GM19395 (cell line): Measurements from ENCODE around the gene GNAT3.

Experiments used
- ATAC-seq: cut with Tn5 transposase; IDR thresholded peaks from one replicate; pipeline ENCODE4 v1.9.1; 2021; ENCODE audit warnings: mild to moderate bottlenecking, moderate library complexity; ENCODE audit not compliant: unreplicated experiment

GNAT3 gene

GRCh38 chr7:80467069-80467468 is 44.8 kb downstream of the GNAT3 start:
- ATAC-seq: no peak

- ATAC-seq: no peak
Observed at GRCh38 chr7:80466636-80467035, 45.2 kb downstream of the GNAT3 start.

GRCh38 chr7:80464211-80464610 is 47.7 kb downstream of the GNAT3 start:
- no peak for ATAC-seq

GRCh38 chr7:80463272-80463920 is 48.5 kb downstream of the GNAT3 start:
- ATAC-seq: no peak

- no peak for ATAC-seq
Observed at GRCh38 chr7:80460857-80461256, 51.0 kb downstream of the GNAT3 start.

GRCh38 chr7:80459776-80460510 is 51.9 kb downstream of the GNAT3 start:
- no peak for ATAC-seq

- ATAC-seq: no peak
Observed at GRCh38 chr7:80458822-80459725, 52.8 kb downstream of the GNAT3 start.

- no peak for ATAC-seq
Observed at GRCh38 chr7:80453699-80454340, 58.0 kb downstream of the GNAT3 start.

GRCh38 chr7:80450621-80451308 is 61.1 kb downstream of the GNAT3 start:
- no peak for ATAC-seq

- no peak for ATAC-seq
Observed at GRCh38 chr7:80449836-80450235, 62.0 kb downstream of the GNAT3 start.

GRCh38 chr7:80445351-80445750 is 66.5 kb downstream of the GNAT3 start:
- ATAC-seq: no peak

- ATAC-seq: no peak
Observed at GRCh38 chr7:80444811-80445210, 67.1 kb downstream of the GNAT3 start.

GRCh38 chr7:80443325-80443724 is 68.5 kb downstream of the GNAT3 start:
- ATAC-seq: no peak

GRCh38 chr7:80440883-80441282 is 71.0 kb downstream of the GNAT3 start:
- ATAC-seq: no peak

- no peak for ATAC-seq
Observed at GRCh38 chr7:80439894-80440821, 71.7 kb downstream of the GNAT3 start.

- no peak for ATAC-seq
Observed at GRCh38 chr7:80435521-80435920, 76.3 kb downstream of the GNAT3 start.

- ATAC-seq: no peak
Observed at GRCh38 chr7:80434047-80434446, 77.8 kb downstream of the GNAT3 start.

GRCh38 chr7:80432166-80432565 is 79.7 kb downstream of the GNAT3 start:
- ATAC-seq: no peak

- ATAC-seq: no peak
Observed at GRCh38 chr7:80429181-80429580, 82.7 kb downstream of the GNAT3 start.
